GM19239 (cell line): ENCODE data around the gene SIKE1.
"Not testable (repeated sequence)": the region's sequence is repeated elsewhere in the genome, so short reads cannot be mapped to it uniquely, and the experiment has no call there.

Experiments
- DNase-seq: peaks from one replicate; pipeline ENCODE4 v3.0.0; 2011; ENCODE audit warnings: low spot score; ENCODE audit not compliant: insufficient read length
- FAIRE-seq: peaks from 2 replicates; lab custom pipeline; 2011; peaks lifted over from hg19 to GRCh38; lab: Jason Lieb, UNC

The SIKE1 gene

DNA sequence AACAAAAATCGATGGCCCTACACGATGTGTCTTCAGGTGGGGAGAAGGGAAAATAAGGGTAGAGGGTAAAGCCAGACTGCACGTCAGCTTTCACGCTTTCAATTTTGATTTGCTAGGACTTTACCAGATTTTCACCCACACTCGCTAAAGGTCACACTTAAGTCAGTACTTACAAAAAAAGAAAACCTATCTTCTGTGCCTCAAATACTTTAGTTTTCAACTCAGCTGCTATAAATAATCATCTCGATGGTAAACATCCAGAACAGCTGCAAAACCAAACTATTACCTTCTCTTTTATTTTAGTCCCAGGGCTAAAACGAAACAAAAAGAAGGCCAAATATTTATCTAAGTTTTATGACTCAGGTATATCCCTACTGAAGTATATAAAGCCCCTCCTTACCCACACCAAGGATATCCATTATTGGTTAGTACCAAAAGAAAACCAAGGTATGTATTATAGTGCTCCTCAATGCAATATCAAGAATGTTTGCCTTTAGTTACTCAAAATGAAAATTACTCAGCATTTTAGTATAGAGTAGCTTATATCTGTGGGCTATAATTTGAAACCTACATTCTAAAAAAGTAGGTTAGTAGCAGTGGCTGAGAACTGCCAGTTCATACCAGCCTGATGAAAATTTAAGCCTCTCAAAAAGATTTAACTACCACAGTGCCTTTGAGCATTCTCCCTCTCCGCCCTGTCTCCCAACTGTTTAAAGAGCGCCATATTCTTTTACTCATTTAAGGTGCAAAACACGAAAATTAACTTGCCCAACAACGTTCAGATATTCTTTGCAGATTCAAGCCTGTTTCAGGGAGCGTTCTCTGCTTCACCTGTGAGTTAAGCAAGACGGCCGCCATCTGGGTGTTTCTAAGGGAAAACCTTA is 24.2 kb downstream of the SIKE1 start:
- peak; percentile 40 for FAIRE-seq
- DNase-seq = no peak

DNA sequence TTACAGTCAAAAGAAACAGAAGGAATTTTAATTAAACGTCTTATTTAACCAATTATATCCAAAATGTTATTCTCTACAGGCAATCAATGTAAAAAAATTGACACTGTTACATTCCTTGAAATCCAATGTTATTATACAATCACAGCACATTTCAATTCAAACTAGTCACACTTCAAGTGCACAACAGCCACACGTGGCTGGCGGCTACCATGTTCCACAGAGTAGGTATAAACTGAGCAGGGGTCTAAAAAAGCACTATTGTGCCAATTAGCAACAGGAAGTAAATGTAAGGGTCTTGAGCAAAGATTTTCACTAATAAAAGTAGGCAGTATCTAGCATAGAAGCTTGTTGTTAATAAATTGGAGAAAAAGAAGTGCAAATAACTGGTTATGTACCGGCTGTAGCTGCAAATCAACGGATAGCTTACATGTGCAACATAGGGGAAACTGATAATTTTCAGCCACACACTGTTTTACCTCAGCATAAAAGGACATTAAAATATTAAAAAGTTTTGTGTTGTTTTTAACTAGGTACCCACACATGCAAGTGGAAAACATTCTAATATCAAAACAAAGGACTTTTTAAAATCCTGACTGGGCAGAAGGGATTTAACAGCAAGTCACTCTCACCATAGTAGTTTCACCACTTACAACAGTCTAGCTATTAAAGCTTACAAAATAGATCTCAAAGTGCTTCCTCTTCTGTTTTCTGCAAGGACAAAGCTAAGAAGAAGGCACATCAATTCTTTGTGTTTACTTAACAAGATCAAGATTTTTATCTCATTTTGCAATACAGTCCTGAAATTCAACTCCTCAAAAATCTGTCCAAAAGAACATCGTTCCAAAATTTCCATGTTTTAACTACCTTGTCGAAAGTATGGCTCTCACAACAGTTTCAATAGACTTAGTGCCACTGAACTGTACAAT is 25.2 kb downstream of the SIKE1 start:
- DNase-seq (no peak), FAIRE-seq (no peak)

DNA sequence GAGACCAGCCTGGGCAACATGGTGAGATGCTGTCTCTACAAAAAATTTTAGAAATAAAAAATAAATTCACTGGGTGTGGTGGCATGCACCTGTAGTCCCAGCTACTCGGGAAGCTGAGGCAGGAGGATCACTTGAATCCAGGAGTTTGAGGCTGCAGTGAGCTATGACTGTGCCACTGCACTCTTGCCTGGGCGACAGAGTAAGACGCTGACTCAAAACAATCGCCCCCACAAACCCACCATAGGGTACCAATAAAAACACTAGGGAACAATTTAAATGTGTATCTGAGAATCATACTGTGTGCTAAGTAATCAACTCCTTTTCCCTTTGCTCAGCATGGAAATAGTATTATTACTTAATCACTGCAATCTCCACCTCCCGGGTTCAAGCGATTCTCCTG is 26.8 kb downstream of the SIKE1 start:
- not testable (repeated sequence) for FAIRE-seq, DNase-seq

DNA sequence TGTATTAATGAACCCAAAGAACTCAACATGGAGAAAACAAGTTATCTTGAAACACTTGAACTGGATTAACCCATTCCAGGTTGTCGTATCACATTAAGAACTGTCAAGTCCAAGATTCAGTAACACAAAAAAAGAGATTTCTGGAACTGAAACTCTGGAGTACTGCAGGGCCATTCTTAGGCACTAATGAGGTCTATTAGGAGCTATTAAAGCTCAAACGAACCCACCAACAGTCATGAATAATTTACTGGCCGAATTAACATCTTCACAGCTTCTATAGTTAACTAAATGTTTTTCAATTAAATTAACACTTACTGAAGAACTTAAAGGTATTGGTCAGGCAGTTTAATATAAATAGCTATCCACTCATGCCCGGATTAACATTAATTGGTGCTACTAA is 27.3 kb downstream of the SIKE1 start:
- DNase-seq (no peak), FAIRE-seq (no peak)

DNA sequence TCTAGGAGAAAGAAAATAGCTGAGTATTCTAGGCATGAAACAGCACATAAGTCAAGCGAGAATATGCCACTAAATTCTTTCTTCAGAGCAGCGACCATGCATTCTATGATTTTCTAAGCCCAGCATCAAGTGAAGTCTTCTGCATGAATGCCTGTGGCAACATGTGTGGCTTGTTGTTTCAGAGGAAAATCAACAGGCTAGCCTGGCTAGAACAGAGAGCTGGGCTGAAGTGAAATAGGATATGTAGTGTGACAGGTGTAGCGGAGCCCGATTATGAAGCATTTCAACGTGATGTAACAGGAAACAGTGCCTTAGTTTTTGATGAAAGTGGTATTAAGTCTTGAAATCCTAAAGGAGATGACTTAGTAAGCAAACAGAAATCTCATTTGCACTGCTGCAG is 29.7 kb downstream of the SIKE1 start:
- DNase-seq (no peak), FAIRE-seq (no peak)

DNA sequence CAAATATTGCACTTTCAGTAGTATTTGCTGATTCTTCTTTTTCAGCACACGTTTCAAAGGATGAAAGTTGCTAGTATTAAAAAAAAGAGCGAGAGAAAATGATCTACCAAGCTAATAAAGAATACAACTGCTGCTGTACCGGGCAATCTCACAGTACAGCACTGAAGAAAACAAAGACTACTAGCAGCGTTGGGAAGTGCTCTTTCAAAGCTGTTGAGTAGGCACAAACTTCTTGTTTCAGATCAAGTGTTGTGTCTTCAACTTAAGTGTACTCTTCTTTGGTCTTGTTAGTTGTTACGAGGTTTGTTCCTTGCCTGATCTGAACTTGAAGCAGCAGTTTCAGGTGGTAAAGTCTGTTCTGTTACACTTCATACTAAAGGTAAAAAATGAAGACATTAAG is 30.6 kb downstream of the SIKE1 start:
- FAIRE-seq = no peak

DNA sequence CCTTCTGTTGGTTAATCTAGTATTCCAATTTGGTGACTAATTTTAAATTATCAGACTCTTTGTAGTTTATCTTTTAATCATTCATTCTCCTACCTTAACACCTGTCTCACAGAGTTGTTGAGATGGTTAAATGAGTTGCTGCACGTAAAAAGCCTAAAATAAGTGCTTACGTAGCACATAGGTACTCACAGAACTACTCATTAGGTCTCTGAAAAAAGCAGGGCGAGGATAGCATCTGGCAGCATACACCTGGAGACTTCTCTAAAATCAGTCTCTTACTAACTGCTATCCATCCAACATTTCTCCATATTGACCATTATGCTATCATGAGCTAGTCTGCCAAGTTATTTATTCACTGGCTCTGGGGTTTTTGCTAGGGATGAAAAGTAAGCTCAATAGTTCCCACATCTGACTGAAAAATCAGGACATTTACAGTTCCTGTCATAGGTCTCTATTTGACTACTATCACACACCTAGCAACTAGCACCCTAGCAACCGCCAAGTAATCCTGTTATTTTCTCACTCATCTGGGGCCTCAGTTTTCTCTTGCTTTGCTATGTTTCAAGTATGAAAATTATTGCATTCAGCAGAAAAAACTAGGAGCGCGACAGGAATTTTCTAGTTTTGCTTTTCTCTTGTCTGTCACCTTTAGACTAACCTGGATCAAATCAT is 33.9 kb downstream of the SIKE1 start:
- FAIRE-seq = no peak
- DNase-seq = no peak

More for the DNA sequence above, 30.6 kb downstream of the SIKE1 start:
- DNase-seq = no peak

DNA sequence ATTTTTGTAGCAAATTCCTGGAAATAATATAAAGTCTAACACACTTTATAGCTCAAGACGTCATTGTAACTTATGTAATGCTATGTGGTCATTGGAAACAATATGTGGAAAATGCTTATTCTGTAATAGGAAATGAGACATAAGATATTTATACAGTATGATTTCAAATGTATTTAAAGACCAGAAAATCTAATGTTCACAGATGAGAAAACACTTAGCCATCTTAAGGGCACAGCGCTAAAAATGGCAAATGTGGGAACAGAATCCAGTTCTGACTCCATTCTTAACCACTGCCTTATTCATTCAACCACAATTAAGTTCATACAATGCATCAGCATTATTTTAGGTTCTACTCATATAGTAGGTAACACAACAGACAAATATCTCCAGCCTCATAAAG is 35.2 kb downstream of the SIKE1 start:
- no peak for FAIRE-seq
- DNase-seq = no peak

DNA sequence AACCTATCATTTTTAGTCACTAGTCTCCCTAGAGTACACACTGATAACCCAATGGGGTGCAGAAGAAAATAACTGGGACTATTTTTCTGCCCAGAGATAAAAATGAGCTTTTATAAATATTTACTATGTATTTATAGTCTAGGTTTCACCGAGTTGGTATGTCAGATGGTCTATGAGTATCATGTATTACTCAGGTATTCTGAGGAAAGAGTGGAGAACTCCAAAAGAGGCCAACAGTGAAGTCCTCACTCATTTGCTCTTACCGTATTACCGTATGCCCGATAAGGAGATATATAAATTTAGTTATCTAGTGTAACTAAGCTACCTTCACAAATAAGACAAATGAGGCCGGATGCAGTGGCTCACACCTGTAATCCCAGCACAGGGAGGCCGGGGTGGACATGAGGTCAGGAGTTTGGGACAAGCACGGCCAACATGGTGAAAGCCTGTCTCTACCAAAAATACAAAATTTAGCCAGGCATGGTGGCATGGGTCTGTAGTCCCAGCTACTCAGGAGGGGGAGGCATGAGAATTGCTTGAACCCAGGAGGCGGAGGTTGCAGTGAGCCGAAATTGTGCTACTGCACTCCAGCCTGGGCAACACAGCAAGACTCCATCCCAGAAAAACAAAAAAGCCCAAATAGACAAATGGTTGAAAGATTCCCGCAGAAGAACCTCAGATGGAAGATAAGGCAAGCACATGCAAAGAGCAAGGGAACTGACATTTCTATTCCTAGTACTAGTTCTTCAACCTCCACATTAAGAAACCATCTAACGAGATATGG is 38.3 kb downstream of the SIKE1 start:
- DNase-seq (no peak), FAIRE-seq (no peak)

DNA sequence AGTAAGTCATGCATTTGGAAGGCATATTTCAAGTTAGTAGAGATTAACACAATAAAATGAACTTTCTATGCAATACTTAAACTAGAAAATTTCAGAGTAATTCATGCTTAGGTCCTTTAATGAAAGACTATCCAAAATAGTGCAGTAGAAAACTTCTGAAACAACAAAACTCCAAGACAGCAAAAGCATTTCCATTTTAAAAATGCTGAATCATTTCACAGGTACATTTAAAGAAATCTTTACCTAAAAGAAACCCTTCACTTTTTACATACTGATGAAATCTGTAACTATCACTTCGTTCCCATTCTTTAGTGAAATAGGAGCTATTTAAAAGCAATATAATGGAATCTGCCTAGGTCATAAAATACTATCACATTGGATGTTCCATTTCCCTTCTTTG is 40.2 kb downstream of the SIKE1 start:
- DNase-seq = no peak
- FAIRE-seq = no peak

DNA sequence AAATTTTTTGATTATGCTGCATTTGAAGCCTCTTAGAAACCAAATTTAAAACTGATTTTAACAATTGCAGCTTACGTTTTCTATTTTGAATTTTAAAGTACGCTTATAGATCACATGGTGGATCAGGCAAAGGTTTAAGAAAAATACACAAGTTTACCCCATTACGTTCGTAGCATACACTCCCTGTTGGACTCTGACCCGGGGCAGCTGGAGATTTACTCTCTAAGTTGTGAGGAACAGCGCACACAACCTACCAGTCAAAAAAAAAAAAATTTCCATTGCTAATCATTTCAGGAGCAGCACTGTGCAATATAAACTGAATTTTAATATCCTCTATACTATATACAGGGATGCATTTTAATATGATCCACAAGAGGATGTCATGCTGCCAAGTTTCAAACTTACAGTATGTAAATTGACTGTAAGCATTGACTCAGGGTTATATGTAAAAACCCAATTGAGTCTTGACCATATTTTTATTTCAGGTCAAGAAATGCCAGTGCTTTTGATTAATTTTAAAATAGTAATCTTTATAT is 43.1 kb downstream of the SIKE1 start:
- FAIRE-seq (no peak), DNase-seq (no peak)

DNA sequence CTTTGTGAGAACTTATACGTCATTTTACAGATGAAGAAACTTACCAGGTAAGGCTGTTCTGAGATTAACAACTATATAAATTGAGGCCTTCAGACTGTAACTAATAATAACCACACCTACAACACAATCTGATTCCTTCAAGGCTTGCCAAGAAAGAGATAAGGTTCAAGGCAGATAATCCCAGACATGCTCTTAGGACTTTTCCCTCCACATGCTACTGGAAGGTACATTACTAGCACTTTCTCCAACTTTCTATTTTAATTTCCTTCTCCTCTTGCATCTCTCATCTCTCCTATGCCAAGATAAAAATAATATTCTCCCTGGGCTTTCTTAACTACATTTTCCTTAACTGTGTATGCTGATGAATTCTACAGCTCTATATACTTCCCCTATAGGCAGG is 45.0 kb downstream of the SIKE1 start:
- DNase-seq (no peak), FAIRE-seq (no peak)

DNA sequence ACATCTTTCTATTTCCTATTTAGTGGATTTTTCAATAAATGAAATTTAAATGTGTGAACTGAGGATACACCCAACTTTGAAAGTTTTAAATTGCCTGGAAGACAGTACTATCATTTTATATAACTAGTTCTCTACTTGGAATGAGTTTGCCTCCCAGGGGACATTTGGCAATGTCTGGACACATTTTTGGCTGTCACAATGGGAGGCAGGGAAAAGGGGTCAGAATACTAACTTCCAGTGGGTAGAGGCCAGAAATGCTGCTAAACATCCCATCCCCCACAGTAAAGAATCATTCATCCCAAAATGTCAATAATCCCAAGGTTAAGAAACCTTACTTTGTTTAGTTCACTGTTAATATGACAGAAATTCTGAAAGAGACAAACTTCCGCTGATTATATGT is 50.7 kb downstream of the SIKE1 start:
- DNase-seq (no peak), FAIRE-seq (no peak)

DNA sequence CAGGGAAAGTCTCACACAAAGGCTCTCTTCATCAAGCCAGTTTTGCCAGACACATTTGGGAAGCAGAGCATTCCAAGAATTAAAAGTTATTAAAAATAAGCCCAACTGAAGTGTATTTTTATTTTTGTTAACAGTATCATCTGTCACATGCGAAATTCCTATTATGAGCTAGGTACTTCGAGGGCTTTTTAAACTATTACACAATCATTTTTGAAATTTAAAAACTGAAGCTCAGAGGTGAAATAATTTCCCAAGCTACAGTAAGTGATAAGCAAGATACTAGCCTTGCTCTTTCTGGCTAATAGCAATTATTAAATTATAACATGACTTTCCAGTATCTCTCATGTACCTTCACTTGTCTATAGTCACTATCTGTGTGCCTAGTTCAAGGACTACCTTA is 51.9 kb downstream of the SIKE1 start:
- DNase-seq (no peak), FAIRE-seq (no peak)

DNA sequence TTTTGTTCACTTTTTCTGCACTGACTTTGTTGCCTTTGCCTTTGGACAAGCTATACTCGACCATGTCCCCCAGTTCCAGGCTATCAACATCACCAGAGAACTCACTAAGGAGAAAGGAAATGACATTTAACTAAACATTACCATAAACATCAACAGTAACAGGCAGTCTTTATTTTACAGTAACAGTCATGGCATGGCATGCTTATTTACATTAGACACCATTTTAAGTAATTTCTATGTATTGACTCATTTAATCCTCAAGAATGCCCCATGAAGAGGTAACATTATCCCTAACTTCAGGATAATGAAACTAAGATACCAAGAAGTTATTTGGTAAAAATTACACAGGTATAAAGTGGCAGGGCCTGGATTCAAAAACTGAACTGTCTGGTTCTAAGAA is 55.3 kb downstream of the SIKE1 start:
- FAIRE-seq (no peak), DNase-seq (no peak)

DNA sequence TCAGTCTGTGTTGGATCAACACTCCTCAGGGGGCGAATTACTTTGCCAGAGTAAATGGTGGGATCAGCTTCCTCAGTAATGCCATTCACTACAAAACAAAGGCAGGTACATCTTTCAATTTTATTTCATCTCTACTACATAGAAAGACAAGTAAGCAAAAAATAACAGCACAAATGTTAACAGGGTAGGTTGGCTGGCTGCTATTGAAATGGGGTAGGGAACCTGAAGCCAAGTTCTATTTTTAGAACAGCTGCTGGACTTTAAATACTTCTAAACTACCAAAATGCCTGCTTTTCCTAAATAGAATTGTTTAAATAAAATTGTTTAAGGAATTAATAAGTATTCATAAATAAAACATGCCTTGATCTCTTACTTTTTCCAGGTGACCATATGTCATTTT is 56.6 kb downstream of the SIKE1 start:
- DNase-seq (no peak), FAIRE-seq (no peak)

DNA sequence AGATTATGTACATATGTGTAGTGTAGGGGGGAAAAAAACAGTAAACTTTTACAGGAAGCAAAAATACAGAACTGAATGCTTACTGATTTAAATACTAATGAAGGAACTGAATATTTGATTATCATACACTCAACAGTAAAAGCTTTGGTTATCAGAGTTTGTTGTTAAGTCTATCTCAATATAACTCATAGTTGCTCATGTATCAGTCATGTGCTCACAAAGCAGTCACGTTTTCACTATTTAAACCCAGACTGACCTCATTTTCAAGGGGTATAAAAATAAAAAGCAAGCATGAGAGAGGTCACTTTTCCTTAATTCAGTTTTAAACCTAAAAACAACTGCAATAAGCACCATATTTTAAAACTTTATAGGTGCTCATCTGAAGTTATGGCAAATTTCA is 57.0 kb downstream of the SIKE1 start:
- DNase-seq = no peak
- FAIRE-seq = no peak

DNA sequence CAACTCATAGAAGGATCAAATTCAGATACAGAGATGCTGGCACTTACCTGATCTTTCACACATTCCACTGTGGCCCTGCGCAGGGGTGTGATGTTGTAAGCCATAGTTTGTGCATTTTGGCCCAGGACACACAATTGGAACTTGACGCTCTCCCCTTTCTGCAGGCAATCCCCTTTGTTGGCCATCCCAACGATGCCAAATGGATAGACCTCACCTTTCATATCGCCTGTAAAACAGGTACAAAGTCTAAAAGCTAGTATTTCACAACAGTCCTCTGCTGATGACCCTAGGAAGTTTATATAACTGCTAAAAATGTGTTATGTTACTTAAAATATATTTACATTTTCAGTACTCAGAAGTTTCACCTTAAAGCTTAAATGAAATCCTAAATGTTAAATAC is 60.0 kb downstream of the SIKE1 start:
- FAIRE-seq (no peak), DNase-seq (no peak)
